GM10266 (cell line): ENCODE measurements around the gene EEF1E1.

Experiments used
- DNase-seq: peaks from one replicate; pipeline ENCODE4 v3.0.0; 2012; ENCODE audit errors: extremely low spot score
- TF ChIP-seq, protein P1 (sequence below): IDR thresholded peaks from 2 replicates; pipeline ENCODE4 v1.5.1; 2012; ENCODE audit warnings: mild to moderate bottlenecking, low read depth; ENCODE audit not compliant: control insufficient read depth, insufficient read depth; ENCODE audit errors: missing control alignments

EEF1E1 gene

GRCh38 chr6:8131265-8131897 lies 29.0 kb upstream of the EEF1E1 start:
- DNase-seq = peak; percentile 51
- TF ChIP-seq, protein P1, sequence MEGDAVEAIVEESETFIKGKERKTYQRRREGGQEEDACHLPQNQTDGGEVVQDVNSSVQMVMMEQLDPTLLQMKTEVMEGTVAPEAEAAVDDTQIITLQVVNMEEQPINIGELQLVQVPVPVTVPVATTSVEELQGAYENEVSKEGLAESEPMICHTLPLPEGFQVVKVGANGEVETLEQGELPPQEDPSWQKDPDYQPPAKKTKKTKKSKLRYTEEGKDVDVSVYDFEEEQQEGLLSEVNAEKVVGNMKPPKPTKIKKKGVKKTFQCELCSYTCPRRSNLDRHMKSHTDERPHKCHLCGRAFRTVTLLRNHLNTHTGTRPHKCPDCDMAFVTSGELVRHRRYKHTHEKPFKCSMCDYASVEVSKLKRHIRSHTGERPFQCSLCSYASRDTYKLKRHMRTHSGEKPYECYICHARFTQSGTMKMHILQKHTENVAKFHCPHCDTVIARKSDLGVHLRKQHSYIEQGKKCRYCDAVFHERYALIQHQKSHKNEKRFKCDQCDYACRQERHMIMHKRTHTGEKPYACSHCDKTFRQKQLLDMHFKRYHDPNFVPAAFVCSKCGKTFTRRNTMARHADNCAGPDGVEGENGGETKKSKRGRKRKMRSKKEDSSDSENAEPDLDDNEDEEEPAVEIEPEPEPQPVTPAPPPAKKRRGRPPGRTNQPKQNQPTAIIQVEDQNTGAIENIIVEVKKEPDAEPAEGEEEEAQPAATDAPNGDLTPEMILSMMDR = peak; percentile 70

- no peak for DNase-seq
- TF ChIP-seq, protein P1 = no peak
Observed at GRCh38 chr6:8130399-8130798, 28.1 kb upstream of the EEF1E1 start.

DNA sequence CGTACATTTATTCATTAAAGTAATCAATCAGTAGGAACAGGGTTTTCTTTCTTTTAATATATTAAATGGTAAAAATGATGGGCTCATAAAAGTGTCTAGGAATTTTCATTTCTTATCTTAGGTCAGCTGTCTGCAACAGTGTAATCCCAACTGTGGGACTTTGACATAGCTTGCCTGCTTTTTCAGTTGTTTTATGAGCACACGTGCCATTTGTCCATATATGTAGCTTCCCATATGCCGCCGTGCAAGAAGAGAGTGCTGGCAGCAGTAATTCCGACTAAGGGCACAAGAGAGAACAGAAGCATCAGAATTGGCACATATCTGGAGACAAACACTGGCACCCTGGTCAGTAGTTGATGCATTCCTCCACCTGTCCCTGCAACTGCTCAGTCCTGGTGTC lies 20.9 kb upstream of the EEF1E1 start:
- TF ChIP-seq, protein P1 = no peak
- DNase-seq = no peak

- no peak for DNase-seq
- TF ChIP-seq, protein P1 = no peak
Observed at GRCh38 chr6:8114956-8115355, 12.6 kb upstream of the EEF1E1 start.

DNA sequence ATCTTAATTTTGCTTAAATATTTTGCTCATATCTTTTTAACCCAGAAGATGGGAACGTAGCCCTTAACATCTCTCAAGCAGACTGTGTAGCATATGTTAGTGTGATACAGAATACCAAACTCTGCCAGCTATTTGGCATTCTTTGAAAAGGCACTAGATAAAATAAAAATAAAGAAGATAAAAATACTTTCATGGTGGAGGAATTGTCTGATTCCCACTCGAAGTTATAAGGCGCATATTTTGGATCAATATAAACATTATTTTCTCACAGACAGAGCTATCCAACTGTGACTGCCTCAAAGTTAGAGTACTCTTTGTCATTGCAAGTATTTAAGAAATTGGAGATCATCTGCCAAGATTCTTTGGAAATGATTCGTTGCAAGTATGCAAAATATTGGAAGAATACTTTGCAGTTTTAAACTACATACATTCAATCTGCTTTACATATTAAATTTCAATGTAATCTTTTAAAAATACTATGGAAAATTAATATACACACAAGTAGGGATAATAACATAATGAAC lies 10.8 kb upstream of the EEF1E1 start:
- DNase-seq = no peak
- TF ChIP-seq, protein P1 = no peak

DNA sequence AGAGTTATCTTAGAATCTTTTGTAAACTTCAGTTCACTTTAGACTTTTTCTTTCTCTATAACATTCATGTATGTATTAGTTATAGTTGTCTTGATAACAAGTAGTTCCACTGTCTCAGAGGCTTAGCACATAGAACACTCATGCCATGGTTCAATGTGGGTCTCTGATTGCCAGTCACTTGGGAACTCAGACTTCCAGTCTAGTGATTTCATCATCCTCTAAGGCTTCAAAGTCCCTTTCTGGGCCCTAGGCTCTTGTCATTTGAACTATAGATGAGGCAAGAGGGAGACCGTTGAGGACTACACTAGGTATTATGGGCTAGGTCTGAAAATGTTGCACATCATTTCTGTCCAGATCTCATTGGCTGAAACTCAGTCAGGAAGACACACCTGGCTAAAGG lies 8.4 kb upstream of the EEF1E1 start:
- TF ChIP-seq, protein P1 = no peak
- DNase-seq = no peak

DNA sequence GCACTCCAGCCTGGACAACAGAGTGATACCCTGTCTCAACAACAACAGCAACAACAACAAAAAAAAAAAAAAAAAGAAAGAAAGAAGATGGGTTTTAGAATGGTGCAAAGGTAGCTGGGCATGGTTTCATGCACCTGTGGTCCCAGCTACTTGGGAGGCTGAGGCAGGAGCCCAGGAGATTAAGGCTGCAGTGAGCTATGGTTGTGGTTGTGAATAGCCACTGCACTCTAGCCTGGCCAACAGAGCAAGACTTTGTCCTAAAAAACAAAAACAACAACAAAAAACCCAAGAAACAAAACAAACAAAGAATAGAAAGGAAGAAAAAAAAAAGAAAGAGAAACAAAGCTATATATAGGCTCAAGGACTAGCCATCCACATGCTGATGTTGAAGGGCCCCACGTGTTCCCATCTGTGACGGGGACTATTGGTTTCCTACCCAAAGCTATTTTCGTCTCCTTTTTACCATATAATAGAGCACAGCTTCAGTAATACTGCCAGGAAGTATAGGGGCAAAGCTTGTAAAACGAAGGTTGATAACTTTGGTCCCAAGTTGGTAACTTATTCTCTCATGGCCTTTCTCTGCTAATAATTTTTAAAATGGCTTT lies 7.9 kb upstream of the EEF1E1 start:
- no peak for DNase-seq
- TF ChIP-seq, protein P1 = no peak
